NT2/D1 (cell line): ENCODE data around the gene IRAK2.
A peak's percentile ranks its signal among the peaks of the same experiment; 100 is the strongest.

Experiments
- DNase-seq: peaks from one replicate; pipeline ENCODE4 v3.0.0-alpha.2; 2011; ENCODE audit warnings: low read depth, low spot score
- H3K27me3 ChIP-seq: 2 replicates; pipeline ENCODE4 v1.6.0; 2011; ENCODE audit warnings: mild to moderate bottlenecking; ENCODE audit not compliant: insufficient read length, insufficient read depth
- H3K36me3 ChIP-seq: 2 replicates; pipeline ENCODE4 v1.6.1; 2011; ENCODE audit warnings: mild to moderate bottlenecking, low read length, mixed read lengths; ENCODE audit not compliant: insufficient read depth, insufficient read length
- H3K4me1 ChIP-seq: 2 replicates; pipeline ENCODE4 v1.5.1; 2011; ENCODE audit not compliant: insufficient read depth, insufficient read length
- H3K4me3 ChIP-seq: 2 replicates; pipeline ENCODE4 v1.5.1; 2011; ENCODE audit warnings: low read depth; ENCODE audit not compliant: insufficient read length
- H3K9ac ChIP-seq: 2 replicates; pipeline ENCODE4 v1.6.0; 2011; ENCODE audit warnings: low read depth; ENCODE audit not compliant: insufficient read length
- H3K9me3 ChIP-seq: 2 replicates; pipeline ENCODE4 v1.5.1; 2011; ENCODE audit warnings: mild to moderate bottlenecking, low read length; ENCODE audit not compliant: insufficient read depth
- SUZ12 ChIP-seq: IDR thresholded peaks from 2 replicates; pipeline ENCODE4 v1.6.1; 2011; ENCODE audit not compliant: insufficient read length, insufficient read depth; ENCODE audit errors: extremely low read depth
- YY1 ChIP-seq: IDR thresholded peaks from 2 replicates; pipeline ENCODE4 v1.6.1; 2011; ENCODE audit not compliant: insufficient read length, insufficient read depth
- ZNF274 ChIP-seq: IDR thresholded peaks from 2 replicates; pipeline ENCODE4 v1.6.1; 2011; ENCODE audit warnings: mild to moderate bottlenecking, low read depth, low read length

Gene IRAK2

GRCh38 chr3:10244009-10244408 is 79.3 kb downstream of the IRAK2 start:
- TF ChIP-seq SUZ12 (no peak), YY1 (no peak), ZNF274 (no peak)
- H3K4me1 ChIP-seq, result no peaks in the 10 kb centered on the region
- H3K27me3 ChIP-seq, result no peaks in the 10 kb centered on the region
- DNase-seq, result no peak
- peaks cover 34% of the 10 kb centered on the region for H3K9me3 ChIP-seq
- H3K36me3 ChIP-seq, result peaks cover 2% of the 10 kb centered on the region
- H3K4me3 ChIP-seq, result no peak overlapping the region
- H3K9ac ChIP-seq, result no peak overlapping the region

- H3K9me3 ChIP-seq, result peaks cover 34% of the 10 kb centered on the region
- no peak for TF ChIP-seq SUZ12
- TF ChIP-seq ZNF274, result no peak
- TF ChIP-seq YY1, result no peak
- H3K4me1 ChIP-seq, result no peaks in the 10 kb centered on the region
Measured at GRCh38 chr3:10245081-10245712, 80.5 kb downstream of the IRAK2 start.

GRCh38 chr3:10247679-10248183 is 83.0 kb downstream of the IRAK2 start:
- Histone ChIP-seq H3K9ac (no peak overlapping the region), H3K36me3 (peaks cover 19% of the 10 kb centered on the region), H3K4me3 (no peak overlapping the region), H3K27me3 (no peaks in the 10 kb centered on the region), H3K9me3 (peaks cover 34% of the 10 kb centered on the region), H3K4me1 (peaks cover 2% of the 10 kb centered on the region)
- no peak for DNase-seq
- TF ChIP-seq YY1 (no peak), SUZ12 (no peak), ZNF274 (no peak)

More at GRCh38 chr3:10245081-10245712, 80.5 kb downstream of the IRAK2 start:
- no peak overlapping the region for H3K9ac ChIP-seq
- DNase-seq, result no peak
- peaks cover under 1% of the 10 kb centered on the region for H3K36me3 ChIP-seq
- H3K27me3 ChIP-seq, result no peaks in the 10 kb centered on the region
- no peak overlapping the region for H3K4me3 ChIP-seq

- TF ChIP-seq YY1 (no peak), ZNF274 (no peak), SUZ12 (no peak)
- H3K9me3 ChIP-seq, result peaks cover 34% of the 10 kb centered on the region
- H3K9ac ChIP-seq, result peak within 1 kb of the TSS; percentile 93
- H3K4me3 ChIP-seq, result peak within 1 kb of the TSS; percentile 80
- DNase-seq, result peak; percentile 97
- H3K4me1 ChIP-seq, result peaks cover 2% of the 10 kb centered on the region
- H3K36me3 ChIP-seq, result peaks cover 24% of the 10 kb centered on the region
- no peaks in the 10 kb centered on the region for H3K27me3 ChIP-seq
Measured at GRCh38 chr3:10248184-10248983, 83.7 kb downstream of the IRAK2 start, which contains the start of gene TATDN2. TATDN2 (plus strand) TSS chr3:10248459; CDS start chr3:10249201, 742 bp downstream.

GRCh38 chr3:10248984-10249748 is 84.4 kb downstream of the IRAK2 start:
- H3K4me3 ChIP-seq, result peak overlapping the region; percentile 80
- peak overlapping the region; percentile 93 for H3K9ac ChIP-seq
- peaks cover 32% of the 10 kb centered on the region for H3K36me3 ChIP-seq
- peak; percentile 30 for TF ChIP-seq YY1
- no peak for TF ChIP-seq ZNF274
- H3K4me1 ChIP-seq, result peaks cover 2% of the 10 kb centered on the region
- peaks cover 34% of the 10 kb centered on the region for H3K9me3 ChIP-seq
- H3K27me3 ChIP-seq, result no peaks in the 10 kb centered on the region
- DNase-seq, result no peak

GRCh38 chr3:10249833-10250232 is 85.1 kb downstream of the IRAK2 start:
- Histone ChIP-seq H3K4me1 (peaks cover 2% of the 10 kb centered on the region), H3K36me3 (peaks cover 38% of the 10 kb centered on the region), H3K9ac (peak overlapping the region; percentile 93), H3K9me3 (peaks cover 27% of the 10 kb centered on the region), H3K4me3 (peak overlapping the region; percentile 80), H3K27me3 (no peaks in the 10 kb centered on the region)
- TF ChIP-seq YY1, result no peak
- no peak for TF ChIP-seq SUZ12
- TF ChIP-seq ZNF274, result no peak
- DNase-seq, result no peak
